ENCODE data around the gene TMPRSS7. TPM values are rescaled to one million over a fixed set of nuclear protein-coding genes. Genes with fewer than 3 reads are reported as not detected.

The TMPRSS7 gene
- total RNA-seq, 1 experiment from 2014 or later = not detected

- Mint-ChIP-seq H3K4me1 (ENCODE audit: insufficient read depth, unreplicated experiment) (peaks cover 9% of the 10 kb centered on the region), H3K27ac (ENCODE audit: low read depth, unreplicated experiment) (no peak overlapping the region), H3K36me3 (ENCODE audit: insufficient read depth, unreplicated experiment) (no peaks in the 10 kb centered on the region), H3K27me3 (ENCODE audit: insufficient read depth, unreplicated experiment) (no peaks in the 10 kb centered on the region), H3K4me3 (ENCODE audit: unreplicated experiment) (no peak overlapping the region), H3K9me3 (ENCODE audit: unreplicated experiment) (no peaks in the 10 kb centered on the region)
- BruUV-seq (replicated peaks) = no TSS peak
- DNase-seq (ENCODE audit: unreplicated experiment) = no peak
- CTCF ChIA-PET = interaction anchor here (0.6 to 7.0 kb wide), 5 partner anchors 9 to 307 kb away, joined by 3 to 43 read pairs (median 11); no protein-coding TSS in a partner anchor
- POLR2A ChIA-PET = interaction anchor here (1.1 to 1.6 kb wide), 2 partner anchors 13 to 25 kb away, joined by 3 to 6 read pairs; partner anchors contain the start of gene ABHD10
- intact Hi-C loops (cut with micrococcal nuclease) = no loop called here
- TF ChIP-seq CTCF (IDR thresholded peaks at IDR 0.05; ENCODE audit: unreplicated experiment) = no peak
Observed at GRCh38 chr3:112004187-112004586, 30.3 kb upstream of the TMPRSS7 start.

GRCh38 chr3:112004669-112005068 is 29.9 kb upstream of the TMPRSS7 start:
- no peak overlapping the region for H3K27ac Mint-ChIP-seq (ENCODE audit: low read depth, unreplicated experiment)
- no peaks in the 10 kb centered on the region for H3K27me3 Mint-ChIP-seq (ENCODE audit: insufficient read depth, unreplicated experiment)
- H3K4me3 Mint-ChIP-seq (ENCODE audit: unreplicated experiment) = no peak overlapping the region
- CTCF ChIA-PET = interaction anchor here (1.0 to 7.0 kb wide), 2 partner anchors 8 to 15 kb away, joined by 4 to 43 read pairs; no protein-coding TSS in a partner anchor
- POLR2A ChIA-PET = interaction anchor here (1.6 kb wide), 1 partner anchor 12 kb away, joined by 6 read pairs; no protein-coding TSS in a partner anchor
- no peaks in the 10 kb centered on the region for H3K36me3 Mint-ChIP-seq (ENCODE audit: insufficient read depth, unreplicated experiment)
- intact Hi-C loops (cut with micrococcal nuclease) = no loop called here
- no peak for DNase-seq (ENCODE audit: unreplicated experiment)
- H3K9me3 Mint-ChIP-seq (ENCODE audit: unreplicated experiment) = no peaks in the 10 kb centered on the region
- TF ChIP-seq CTCF (IDR thresholded peaks at IDR 0.05; ENCODE audit: unreplicated experiment) = no peak
- H3K4me1 Mint-ChIP-seq (ENCODE audit: insufficient read depth, unreplicated experiment) = peaks cover 9% of the 10 kb centered on the region
- no TSS peak for BruUV-seq (replicated peaks)

GRCh38 chr3:112005091-112005672 is 29.4 kb upstream of the TMPRSS7 start:
- no peak overlapping the region for H3K4me3 Mint-ChIP-seq (ENCODE audit: unreplicated experiment)
- no peak overlapping the region for H3K27ac Mint-ChIP-seq (ENCODE audit: low read depth, unreplicated experiment)
- H3K9me3 Mint-ChIP-seq (ENCODE audit: unreplicated experiment) = no peaks in the 10 kb centered on the region
- H3K27me3 Mint-ChIP-seq (ENCODE audit: insufficient read depth, unreplicated experiment) = no peaks in the 10 kb centered on the region
- ChIA-PET POLR2A (interaction anchor here (0.6 kb wide), 1 partner anchor 12 kb away, joined by 3 read pairs; no protein-coding TSS in a partner anchor), CTCF (interaction anchor here (0.6 to 7.0 kb wide), 3 partner anchors 8 to 16 kb away, joined by 4 to 43 read pairs (median 4); no protein-coding TSS in a partner anchor)
- no peak for TF ChIP-seq CTCF (IDR thresholded peaks at IDR 0.05; ENCODE audit: unreplicated experiment)
- intact Hi-C loops (cut with micrococcal nuclease) = no loop called here
- H3K36me3 Mint-ChIP-seq (ENCODE audit: insufficient read depth, unreplicated experiment) = no peaks in the 10 kb centered on the region
- DNase-seq (ENCODE audit: unreplicated experiment) = no peak
- BruUV-seq (replicated peaks) = no TSS peak
- H3K4me1 Mint-ChIP-seq (ENCODE audit: insufficient read depth, unreplicated experiment) = peaks cover 9% of the 10 kb centered on the region

- Mint-ChIP-seq H3K36me3 (ENCODE audit: insufficient read depth, unreplicated experiment) (no peaks in the 10 kb centered on the region), H3K27me3 (ENCODE audit: insufficient read depth, unreplicated experiment) (no peaks in the 10 kb centered on the region), H3K4me1 (ENCODE audit: insufficient read depth, unreplicated experiment) (peaks cover 3% of the 10 kb centered on the region), H3K27ac (ENCODE audit: low read depth, unreplicated experiment) (no peak overlapping the region), H3K4me3 (ENCODE audit: unreplicated experiment) (no peak overlapping the region), H3K9me3 (ENCODE audit: unreplicated experiment) (no peaks in the 10 kb centered on the region)
- POLR2A ChIA-PET = no interaction called here
- no peak for TF ChIP-seq CTCF (IDR thresholded peaks at IDR 0.05; ENCODE audit: unreplicated experiment)
- CTCF ChIA-PET = interaction anchor here (1.0 to 2.9 kb wide), 6 partner anchors 10 to 292 kb away, joined by 3 to 24 read pairs (median 6); partner anchors contain the start of gene ABHD10
- intact Hi-C loops (cut with micrococcal nuclease) = no loop called here
- no TSS peak for BruUV-seq (replicated peaks)
- no peak for DNase-seq (ENCODE audit: unreplicated experiment)
Observed at GRCh38 chr3:112007633-112008032, 26.9 kb upstream of the TMPRSS7 start.
